PC-9 (cell line): Measurements from ENCODE around the gene ATG9A. TPM values are rescaled to one million over a fixed set of nuclear protein-coding genes. Genes with fewer than 3 reads are reported as not detected.
A peak's percentile ranks its signal among the peaks of the same experiment; 100 is the strongest.

Experiments used
- BruUV-seq: library from RNA; stranded (reverse); fragments of 400-500 nt; replicated peaks from 2 replicates; lab custom pipeline; 2021; lab: Mats Ljungman, UMichigan
- CTCF ChIA-PET: fragments of 300-600 bp; sonication (Branson Sonifier 250); formaldehyde crosslinking; loops from one replicate; lab custom pipeline; 2022; ENCODE audit warnings: antibody characterized with exemption; lab: Charles Lee
- POLR2A ChIA-PET: fragments of 300-600 bp; sonication (Branson Sonifier 250); formaldehyde crosslinking; loops from one replicate; lab custom pipeline; 2022; ENCODE audit warnings: antibody characterized with exemption; ENCODE audit not compliant: unreplicated experiment; lab: Charles Lee
- DNase-seq, 2 experiments: peaks; one replicate each; pipeline versions ENCODE4 v3.0.0 to v3.0.0-alpha.2; 2015 to 2022; ENCODE audit warnings: mixed read lengths in 1 of 2
- H2AFZ ChIP-seq: fragments of 200-600 bp; sonication (generic); 2 replicates; pipeline ENCODE4 v1.8.1; 2017; ENCODE audit warnings: antibody characterized with exemption
- H3F3A ChIP-seq: fragments of 200-600 bp; sonication (generic); 2 replicates; pipeline ENCODE4 v1.8.1; 2017; ENCODE audit warnings: antibody characterized with exemption, mild to moderate bottlenecking, low read depth; ENCODE audit not compliant: insufficient read depth
- H3K27ac ChIP-seq: fragments of 200-600 bp; sonication (generic); 2 replicates; pipeline ENCODE4 v1.6.1; 2016; ENCODE audit warnings: mixed run types
- H3K27me3 ChIP-seq: fragments of 200-600 bp; sonication (generic); 2 replicates; pipeline ENCODE4 v1.6.1; 2016; ENCODE audit warnings: low read depth, mixed run types; ENCODE audit not compliant: insufficient read depth
- H3K36me3 ChIP-seq: fragments of 200-600 bp; sonication (generic); 2 replicates; pipeline ENCODE4 v1.6.1; 2016; ENCODE audit warnings: low read depth, mixed run types
- H3K4me1 ChIP-seq: fragments of 200-600 bp; sonication (generic); replicated peaks from 2 replicates; pipeline ENCODE4 v1.6.1; 2016; ENCODE audit warnings: mixed run types; ENCODE audit not compliant: insufficient read depth
- H3K4me2 ChIP-seq: fragments of 200-600 bp; sonication (generic); 2 replicates; pipeline ENCODE4 v1.6.1; 2017; ENCODE audit warnings: mixed run types
- H3K4me3 ChIP-seq: fragments of 200-600 bp; sonication (generic); 2 replicates; pipeline ENCODE4 v1.6.1; 2016; ENCODE audit warnings: mixed run types
- H3K79me2 ChIP-seq: fragments of 200-600 bp; sonication (generic); 2 replicates; pipeline ENCODE4 v1.6.1; 2017; ENCODE audit warnings: low read depth, mixed run types
- H3K9me2 ChIP-seq: fragments of 200-600 bp; sonication (generic); 2 replicates; pipeline ENCODE4 v1.8.1; 2017; ENCODE audit warnings: mild to moderate bottlenecking; ENCODE audit not compliant: insufficient read depth
- H3K9me3 ChIP-seq: fragments of 200-600 bp; sonication (generic); 2 replicates; pipeline ENCODE4 v1.8.1; 2016; ENCODE audit warnings: low read depth; ENCODE audit not compliant: insufficient read depth
- H4K20me1 ChIP-seq: fragments of 200-600 bp; sonication (generic); 2 replicates; pipeline ENCODE4 v1.8.1; 2017; ENCODE audit not compliant: insufficient read depth
- CTCF ChIP-seq: fragments of 200-600 bp; sonication (generic); conservative IDR thresholded peaks from 2 replicates; pipeline ENCODE4 v1.6.1; 2017; ENCODE audit warnings: mixed run types, antibody characterized with exemption, mild to moderate bottlenecking, moderate library complexity
- EZH2 ChIP-seq: fragments of 200-600 bp; sonication (generic); IDR thresholded peaks from 2 replicates; pipeline ENCODE4 v1.8.0; 2017; ENCODE audit warnings: antibody characterized with exemption, low read depth
- intact Hi-C: fragments of 100-400 bp; cut with micrococcal nuclease; formaldehyde crosslinking; loops from one replicate; pipeline ENCODE4 v1.10.0; 2022; ENCODE audit not compliant: unreplicated experiment
- total RNA-seq: library from RNA; stranded (reverse); gene quantifications from 2 replicates; pipeline ENCODE4 v1.2.3, GENCODE V29; 2021

ATG9A gene
- total RNA-seq, 1 experiment from 2014 or later, result 56.0 TPM

- H3K27ac ChIP-seq, result peak within 1 kb of the TSS; percentile 43
These were observed 23.7 kb upstream of the ATG9A start, which contains the start of gene TUBA4B for GRCh38 chr2:219252900-219253752. TUBA4B (plus strand) TSS chr2:219253243; CDS start chr2:219253408, 165 bp downstream.

GRCh38 chr2:219252570-219252899, 23.1 kb upstream of the ATG9A start:
- Histone ChIP-seq H3K27ac (no peak overlapping the region), H3K36me3 (0 out of 2 replicates have a peak, but pooled peaks cover 9% of the 10 kb centered on the region), H3K4me1 (peaks cover 60% of the 10 kb centered on the region), H3K79me2 (peaks cover 32% of the 10 kb centered on the region), H3F3A (peaks cover 43% of the 10 kb centered on the region), H3K27me3 (no peaks in the 10 kb centered on the region), H3K9me3 (no peaks in the 10 kb centered on the region), H3K4me2 (peak overlapping the region; percentile 84), H3K9me2 (no peaks in the 10 kb centered on the region), H3K4me3 (peak overlapping the region; percentile 87), H4K20me1 (no peaks in the 10 kb centered on the region), H2AFZ (peak overlapping the region; percentile 85; the same call in 1 of the 2 replicates)
- ChIA-PET CTCF (interaction anchor here (0.5 to 0.7 kb wide), 3 partner anchors 26 to 393 kb away, joined by 4 to 6 read pairs (median 4); partner anchors contain the start of gene DNAJB2), POLR2A (interaction anchor here (0.5 to 1.0 kb wide), 5 partner anchors 21 to 507 kb away, joined by 3 to 27 read pairs (median 9); no protein-coding TSS in a partner anchor)
- BruUV-seq, result no TSS peak
- TF ChIP-seq CTCF (no peak), EZH2 (no peak)
- intact Hi-C loops, result no loop called here
- DNase-seq, result no peak

More at GRCh38 chr2:219252900-219253752, 23.7 kb upstream of the ATG9A start, which contains the start of gene TUBA4B:
- Histone ChIP-seq H3K79me2 (peaks cover 26% of the 10 kb centered on the region), H3K4me2 (peak within 1 kb of the TSS; percentile 84), H2AFZ (peak within 1 kb of the TSS; percentile 85), H3F3A (peaks cover 37% of the 10 kb centered on the region), H3K27me3 (no peaks in the 10 kb centered on the region), H3K9me3 (no peaks in the 10 kb centered on the region), H3K4me3 (peak within 1 kb of the TSS; percentile 87), H3K4me1 (peaks cover 55% of the 10 kb centered on the region), H3K36me3 (0 out of 2 replicates have a peak, but pooled peaks cover 6% of the 10 kb centered on the region), H3K9me2 (no peaks in the 10 kb centered on the region), H4K20me1 (no peaks in the 10 kb centered on the region)
- ChIA-PET POLR2A (interaction anchor here (0.5 to 1.0 kb wide), 4 partner anchors 21 to 507 kb away, joined by 3 to 27 read pairs (median 6); no protein-coding TSS in a partner anchor), CTCF (interaction anchor here (0.5 to 0.6 kb wide), 3 partner anchors 42 to 393 kb away, joined by 4 to 7 read pairs (median 6); no protein-coding TSS in a partner anchor)
- DNase-seq, result peak; percentile 63 to 67
- intact Hi-C loops, result loop anchor here (1.0 kb wide), 2 partner anchors 21 to 26 kb away; partner anchors contain the start of gene DNAJB2
- TF ChIP-seq CTCF (no peak), EZH2 (no peak)
- TSS peak; percentile 62 for BruUV-seq

- H4K20me1 ChIP-seq, result no peaks in the 10 kb centered on the region
- H3K27ac ChIP-seq, result no peak overlapping the region
- no peaks in the 10 kb centered on the region for H3K27me3 ChIP-seq
- H3K79me2 ChIP-seq, result peaks cover 36% of the 10 kb centered on the region
- intact Hi-C loops, result no loop called here
- peak overlapping the region; percentile 87; the same call in 1 of the 2 replicates for H3K4me3 ChIP-seq
- 0 out of 2 replicates have a peak, but pooled peaks cover 9% of the 10 kb centered on the region for H3K36me3 ChIP-seq
- no peak overlapping the region for H2AFZ ChIP-seq
- no peaks in the 10 kb centered on the region for H3K9me3 ChIP-seq
- peaks cover 64% of the 10 kb centered on the region for H3K4me1 ChIP-seq
- TF ChIP-seq EZH2 (no peak), CTCF (no peak)
- peak overlapping the region; percentile 84 for H3K4me2 ChIP-seq
- peak in 1 of 2 experiments; percentile 39 for DNase-seq
- H3K9me2 ChIP-seq, result no peaks in the 10 kb centered on the region
- BruUV-seq, result no TSS peak
- H3F3A ChIP-seq, result peaks cover 44% of the 10 kb centered on the region
- CTCF ChIA-PET, result interaction anchor here (0.7 kb wide), 2 partner anchors 27 to 64 kb away, joined by 3 to 4 read pairs; partner anchors contain the start of gene DNAJB2
- POLR2A ChIA-PET, result interaction anchor here (0.6 to 0.7 kb wide), 2 partner anchors 28 to 126 kb away, joined by 3 to 10 read pairs; no protein-coding TSS in a partner anchor
These were observed 22.6 kb upstream of the ATG9A start for GRCh38 chr2:219252084-219252483.
